Gastrocnemius medialis (tissue), 4 donors: Measurements from ENCODE around the gene EIF1AX.

Experiments
- POLR2A ChIP-seq, 2 donors: fragments of 450-650 bp; IDR thresholded peaks; one replicate each; pipeline ENCODE4 v1.6.1; 2017; ENCODE audit warnings: antibody characterized with exemption in 2 of 2, mild to moderate bottlenecking in 2 of 2, moderate library complexity in 2 of 2
- TF ChIP-seq, protein P1 (sequence below), 5 experiments: fragments of 450-650 bp in 3 of 5; fragments of 200-600 bp in 2 of 5; sonication (generic) in 2 of 5; IDR thresholded peaks in 4 of 5; conservative IDR thresholded peaks in 1 of 5; 1 replicate in 4 of 5; 2 replicates in 1 of 5; pipeline ENCODE4 v1.5.1; 2016 to 2019; ENCODE audit warnings: antibody characterized with exemption in 5 of 5, mild to moderate bottlenecking in 3 of 5, moderate library complexity in 3 of 5

DNA sequence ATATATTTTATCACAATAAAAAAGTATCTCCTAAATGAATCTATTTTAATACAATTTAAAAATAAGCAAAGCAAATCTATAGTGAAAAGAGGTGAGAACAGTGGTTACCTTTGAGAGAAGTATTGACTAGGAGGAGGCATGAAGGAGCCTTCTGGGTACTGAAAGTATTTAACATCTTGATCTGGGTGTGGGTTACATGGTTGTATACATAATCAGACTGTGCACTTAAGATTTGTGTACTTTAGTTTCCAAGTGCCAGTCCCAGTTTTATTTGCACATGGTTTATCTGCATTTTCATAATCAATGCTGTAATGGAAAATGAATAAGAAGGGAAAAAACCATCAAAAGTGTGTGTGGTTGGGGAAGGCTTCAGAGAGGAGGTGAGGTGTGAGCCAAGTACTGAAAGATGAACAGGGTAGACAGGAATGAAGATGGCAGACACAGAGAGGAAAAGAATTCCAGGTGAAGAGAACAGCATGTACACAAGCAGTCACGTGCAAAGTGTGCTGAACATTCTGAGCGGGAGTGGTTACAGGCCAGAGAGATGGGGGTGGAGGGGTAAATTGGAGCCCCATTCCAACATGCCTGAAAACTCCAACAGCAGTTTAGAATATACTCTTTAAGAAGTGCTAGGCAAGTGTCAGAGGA lies 39.6 kb downstream of the EIF1AX start:
- TF ChIP-seq, protein P1, sequence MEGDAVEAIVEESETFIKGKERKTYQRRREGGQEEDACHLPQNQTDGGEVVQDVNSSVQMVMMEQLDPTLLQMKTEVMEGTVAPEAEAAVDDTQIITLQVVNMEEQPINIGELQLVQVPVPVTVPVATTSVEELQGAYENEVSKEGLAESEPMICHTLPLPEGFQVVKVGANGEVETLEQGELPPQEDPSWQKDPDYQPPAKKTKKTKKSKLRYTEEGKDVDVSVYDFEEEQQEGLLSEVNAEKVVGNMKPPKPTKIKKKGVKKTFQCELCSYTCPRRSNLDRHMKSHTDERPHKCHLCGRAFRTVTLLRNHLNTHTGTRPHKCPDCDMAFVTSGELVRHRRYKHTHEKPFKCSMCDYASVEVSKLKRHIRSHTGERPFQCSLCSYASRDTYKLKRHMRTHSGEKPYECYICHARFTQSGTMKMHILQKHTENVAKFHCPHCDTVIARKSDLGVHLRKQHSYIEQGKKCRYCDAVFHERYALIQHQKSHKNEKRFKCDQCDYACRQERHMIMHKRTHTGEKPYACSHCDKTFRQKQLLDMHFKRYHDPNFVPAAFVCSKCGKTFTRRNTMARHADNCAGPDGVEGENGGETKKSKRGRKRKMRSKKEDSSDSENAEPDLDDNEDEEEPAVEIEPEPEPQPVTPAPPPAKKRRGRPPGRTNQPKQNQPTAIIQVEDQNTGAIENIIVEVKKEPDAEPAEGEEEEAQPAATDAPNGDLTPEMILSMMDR (IDR thresholded peaks at IDR 0.05 in 4 of 5, conservative IDR thresholded peaks at IDR 0.05 in 1 of 5) = no peak
- no peak for TF ChIP-seq POLR2A (IDR thresholded peaks at IDR 0.05)
